Adrenal gland (tissue), 5 donors: Measurements from ENCODE around the gene APLF.

Experiments
- CTCF ChIP-seq, 6 experiments: fragments of 450-650 bp in 4 of 6; fragments of 200-600 bp in 2 of 6; sonication (generic) in 1 of 6; IDR thresholded peaks; 1 replicate in 5 of 6; 2 replicates in 1 of 6; pipeline versions ENCODE4 v1.5.1 to v1.8.0; 2016 to 2021; ENCODE audit warnings: antibody characterized with exemption in 6 of 6, mild to moderate bottlenecking in 2 of 6, moderate library complexity in 1 of 6
- POLR2A ChIP-seq, 2 donors: fragments of 450-650 bp; IDR thresholded peaks; one replicate each; pipeline ENCODE4 v1.6.1; 2017; ENCODE audit warnings: antibody characterized with exemption in 2 of 2, mild to moderate bottlenecking in 2 of 2, moderate library complexity in 1 of 2
- donor health status: DM: no; HTN: no; CAD: no.

GRCh38 chr2:68537011-68537410, 69.6 kb downstream of the APLF start:
- TF ChIP-seq CTCF (IDR thresholded peaks at IDR 0.05) (no peak), POLR2A (IDR thresholded peaks at IDR 0.05) (no peak)
